Skeletal muscle tissue (tissue), 4 donors: Measurements from ENCODE around the gene TRAF1. TPM values are rescaled to one million over a fixed set of nuclear protein-coding genes. Genes with fewer than 3 reads are reported as not detected.
A peak's percentile ranks its signal among the peaks of the same experiment; 100 is the strongest.

ENCODE experiments used
- H3K27ac ChIP-seq: one replicate; pipeline ENCODE4 v1.7.0; 2013; ENCODE audit warnings: mild to moderate bottlenecking, low read depth, low read length, inconsistent platforms
- H3K27me3 ChIP-seq, 3 donors: one replicate each; pipeline ENCODE4 v1.7.0; 2013; ENCODE audit warnings: low read length in 3 of 3; ENCODE audit not compliant: control insufficient read depth in 3 of 3, insufficient read depth in 3 of 3
- H3K36me3 ChIP-seq, 3 donors: one replicate each; pipeline ENCODE4 v1.7.0; 2013; ENCODE audit warnings: low read length in 3 of 3; ENCODE audit not compliant: control insufficient read depth in 3 of 3, insufficient read depth in 3 of 3
- H3K4me1 ChIP-seq, 3 donors: one replicate each; pipeline ENCODE4 v1.7.0; 2013; ENCODE audit warnings: low read length in 3 of 3, mild to moderate bottlenecking in 3 of 3; ENCODE audit not compliant: control insufficient read depth in 3 of 3, insufficient read depth in 3 of 3
- H3K4me3 ChIP-seq, 3 donors: one replicate each; pipeline ENCODE4 v1.7.0; 2013; ENCODE audit warnings: low read length in 3 of 3
- H3K9ac ChIP-seq, 3 donors: one replicate each; pipeline ENCODE4 v1.7.0; 2013; ENCODE audit warnings: low read length in 3 of 3, mild to moderate bottlenecking in 3 of 3, moderate library complexity in 2 of 3, low read depth in 1 of 3
- H3K9me3 ChIP-seq, 3 donors: one replicate each; pipeline ENCODE4 v1.7.0; 2013; ENCODE audit warnings: low read length in 3 of 3; ENCODE audit not compliant: control insufficient read depth in 3 of 3
- total RNA-seq: library from RNA; depleted of rRNA; stranded (reverse); fragments of >200 nt; gene quantifications from one replicate; pipeline ENCODE4 v1.2.3, GENCODE V29; 2014
- donor health status: Osteomylitis.

Gene TRAF1
- total RNA-seq, 1 donor from 2014 or later: 2.1 TPM

DNA sequence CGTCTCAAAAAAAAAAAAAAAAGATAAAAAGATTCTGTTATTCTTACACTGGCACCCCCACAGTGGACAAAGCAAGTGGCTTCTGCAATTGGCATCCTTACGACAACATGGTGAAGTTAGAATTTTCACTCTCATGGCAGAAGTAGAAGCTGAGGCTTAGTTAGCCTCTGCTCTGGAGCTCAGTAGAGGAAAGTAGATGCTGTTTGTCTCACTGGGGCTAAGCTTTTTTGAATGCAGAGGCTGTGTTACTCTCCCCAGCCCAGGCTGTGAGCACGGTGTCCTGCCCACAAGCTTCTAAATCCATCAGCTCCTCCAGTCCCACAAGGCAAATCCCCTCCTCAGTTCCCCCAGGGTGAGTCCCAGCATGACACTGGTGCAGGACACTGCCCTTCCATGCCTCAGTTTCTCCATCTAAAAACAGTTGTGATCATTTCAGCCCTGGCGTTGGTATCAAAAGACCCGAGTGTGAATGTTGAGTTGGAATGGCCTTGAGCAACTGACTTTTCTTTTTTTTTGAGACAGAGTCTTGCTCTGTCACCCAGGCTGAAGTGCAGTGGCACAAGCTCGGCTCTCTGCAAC, 27.0 kb downstream of the TRAF1 start:
- H3K36me3 ChIP-seq: no peaks in the 10 kb centered on the region
- no peak overlapping the region for H3K4me3 ChIP-seq
- no peak overlapping the region for H3K27ac ChIP-seq

DNA sequence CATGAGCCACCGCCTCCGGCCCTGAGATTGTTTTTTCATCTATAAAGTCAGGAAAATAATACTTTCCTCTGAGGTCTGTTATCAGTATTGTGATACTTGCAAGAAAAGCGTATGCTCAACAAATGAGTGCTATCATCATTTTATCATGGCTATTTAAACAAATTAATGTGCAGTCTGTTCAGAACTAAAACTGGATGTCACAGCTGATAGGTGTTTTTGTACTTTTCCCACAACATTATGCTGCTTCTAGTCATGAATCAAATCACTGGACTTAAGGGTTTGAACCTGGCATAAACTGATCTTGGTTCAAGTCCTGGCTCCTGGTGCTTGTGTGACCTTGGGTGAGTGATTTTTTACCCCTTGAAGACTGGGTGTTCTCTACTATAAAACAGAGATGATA, 28.2 kb downstream of the TRAF1 start:
- Histone ChIP-seq H3K36me3 (no peaks in the 10 kb centered on the region), H3K27ac (no peak overlapping the region), H3K4me1 (peaks cover 10 to 11% (median 11%) of the 10 kb centered on the region in 3 donors), H3K27me3 (peaks cover 0 to 7% (median 3%) of the 10 kb centered on the region in 3 donors), H3K9me3 (no peaks in the 10 kb centered on the region), H3K4me3 (no peak overlapping the region), H3K9ac (no peak overlapping the region)

More for the DNA sequence above, 27.0 kb downstream of the TRAF1 start:
- Histone ChIP-seq H3K27me3 (peaks cover 0 to 7% (median 3%) of the 10 kb centered on the region in 3 donors), H3K4me1 (peaks cover 6 to 11% (median 7%) of the 10 kb centered on the region in 3 donors), H3K9ac (no peak overlapping the region), H3K9me3 (no peaks in the 10 kb centered on the region)

DNA sequence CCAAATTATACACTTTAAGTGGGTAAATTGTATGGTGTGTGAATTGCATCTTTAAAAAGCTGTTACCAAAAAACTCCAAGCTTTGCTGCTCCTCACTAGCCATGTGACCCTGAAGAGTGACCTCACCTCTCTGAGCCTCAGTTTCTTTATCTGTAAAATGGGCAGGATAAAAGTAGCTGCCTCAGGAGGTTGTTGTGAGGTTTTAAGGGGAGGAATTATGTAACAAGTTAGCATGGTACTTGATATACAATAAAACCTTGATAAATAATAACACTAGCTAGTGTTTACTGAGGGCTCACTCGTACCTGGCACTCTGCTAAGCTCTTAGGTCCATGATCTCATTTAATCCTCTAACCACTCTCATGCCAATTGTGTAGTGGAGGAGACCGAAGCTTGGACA, 30.6 kb downstream of the TRAF1 start:
- no peaks in the 10 kb centered on the region for H3K36me3 ChIP-seq
- H3K9me3 ChIP-seq: no peaks in the 10 kb centered on the region
- H3K9ac ChIP-seq: no peak overlapping the region
- no peak overlapping the region for H3K27ac ChIP-seq
- H3K27me3 ChIP-seq: peaks cover 0 to 7% (median 3%) of the 10 kb centered on the region in 3 donors
- H3K4me3 ChIP-seq: no peak overlapping the region
- H3K4me1 ChIP-seq: peaks cover 11% of the 10 kb centered on the region in 3 donors

DNA sequence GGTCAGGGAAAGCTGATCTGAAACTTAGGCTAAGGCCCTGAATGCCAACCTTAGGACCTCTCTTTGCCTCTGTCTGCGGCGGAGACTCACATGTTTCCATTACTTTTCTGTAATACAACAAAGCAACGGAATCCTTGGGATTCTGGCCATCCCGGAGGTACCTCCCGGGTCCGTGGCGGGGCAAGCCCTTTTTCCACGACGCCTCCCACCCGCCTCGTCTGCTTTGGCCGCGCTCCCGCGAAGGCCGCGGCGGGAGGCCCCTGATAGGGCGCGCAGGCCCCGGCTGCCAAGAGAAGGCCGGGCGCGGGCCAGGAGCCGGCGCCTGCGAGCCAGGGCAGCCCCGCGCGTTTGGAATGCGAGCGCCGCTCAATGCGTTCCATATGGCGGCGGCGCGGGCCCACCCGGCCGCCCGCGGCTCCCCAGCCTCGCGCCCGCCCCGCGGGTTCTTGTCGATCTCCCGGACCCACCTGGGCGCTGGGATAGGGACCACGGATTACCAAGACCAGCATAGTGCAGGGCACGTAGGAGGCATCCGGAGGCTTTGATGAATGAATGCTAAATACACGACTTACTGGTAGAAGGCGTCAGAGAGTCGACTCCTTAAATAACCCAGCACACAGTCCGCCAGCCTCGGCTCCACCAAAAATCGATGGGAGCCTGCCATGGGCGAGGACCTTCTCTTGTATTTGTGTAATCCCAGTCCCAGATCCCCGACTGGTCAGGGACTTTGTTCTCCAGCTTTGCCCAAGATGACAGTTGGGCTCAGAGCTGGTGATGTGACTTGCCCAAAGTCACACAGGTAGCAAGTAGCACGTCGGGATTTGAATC, 32.1 kb downstream of the TRAF1 start:
- Histone ChIP-seq H3K27me3 (peaks cover 0 to 3% (median 3%) of the 10 kb centered on the region in 3 donors), H3K4me3 (peak overlapping the region; percentile 29 to 54 (median 46)), H3K27ac (no peak overlapping the region), H3K9ac (peak overlapping the region in 2 of 3 donors; percentile 23 to 60), H3K4me1 (peaks cover 11% of the 10 kb centered on the region in 3 donors), H3K36me3 (no peaks in the 10 kb centered on the region), H3K9me3 (no peaks in the 10 kb centered on the region)

DNA sequence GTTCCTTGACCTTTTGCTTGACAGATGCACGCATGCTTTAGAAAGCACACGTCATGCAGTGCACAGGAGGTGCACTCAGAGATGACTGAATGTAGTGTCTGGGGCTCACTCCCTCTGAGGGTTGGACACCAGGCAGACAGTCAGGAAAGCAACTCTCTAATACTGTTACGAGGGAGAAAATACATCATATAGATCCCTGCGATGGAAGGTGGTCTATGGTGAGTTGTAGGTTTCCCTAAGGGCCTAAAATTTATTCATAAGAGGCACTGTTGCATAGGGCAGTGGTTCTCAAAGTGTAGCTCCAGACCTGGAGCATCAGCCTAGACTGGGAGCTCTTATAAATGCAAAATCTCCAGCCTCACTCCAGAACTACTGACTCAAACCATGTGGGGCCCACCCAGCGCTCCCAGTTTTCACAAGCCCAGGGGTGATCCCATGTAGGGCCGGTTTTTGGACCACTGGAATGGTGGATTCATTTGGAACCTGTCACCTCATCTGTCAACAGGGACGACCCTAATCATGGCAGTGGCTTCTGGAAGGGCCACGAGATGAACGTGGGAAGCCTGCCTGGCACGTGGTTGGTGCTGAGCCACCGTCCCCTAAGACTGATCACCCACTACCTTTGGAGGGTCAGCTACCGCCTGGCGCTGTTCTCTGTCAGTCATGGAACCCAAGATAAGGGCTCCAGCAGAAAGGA, 32.8 kb downstream of the TRAF1 start:
- H3K9ac ChIP-seq: no peak overlapping the region
- peaks cover 11% of the 10 kb centered on the region in 3 donors for H3K4me1 ChIP-seq
- no peaks in the 10 kb centered on the region for H3K36me3 ChIP-seq
- H3K9me3 ChIP-seq: no peaks in the 10 kb centered on the region
- no peak overlapping the region for H3K27ac ChIP-seq
- H3K4me3 ChIP-seq: no peak overlapping the region
- H3K27me3 ChIP-seq: peaks cover 0 to 3% (median 3%) of the 10 kb centered on the region in 3 donors

DNA sequence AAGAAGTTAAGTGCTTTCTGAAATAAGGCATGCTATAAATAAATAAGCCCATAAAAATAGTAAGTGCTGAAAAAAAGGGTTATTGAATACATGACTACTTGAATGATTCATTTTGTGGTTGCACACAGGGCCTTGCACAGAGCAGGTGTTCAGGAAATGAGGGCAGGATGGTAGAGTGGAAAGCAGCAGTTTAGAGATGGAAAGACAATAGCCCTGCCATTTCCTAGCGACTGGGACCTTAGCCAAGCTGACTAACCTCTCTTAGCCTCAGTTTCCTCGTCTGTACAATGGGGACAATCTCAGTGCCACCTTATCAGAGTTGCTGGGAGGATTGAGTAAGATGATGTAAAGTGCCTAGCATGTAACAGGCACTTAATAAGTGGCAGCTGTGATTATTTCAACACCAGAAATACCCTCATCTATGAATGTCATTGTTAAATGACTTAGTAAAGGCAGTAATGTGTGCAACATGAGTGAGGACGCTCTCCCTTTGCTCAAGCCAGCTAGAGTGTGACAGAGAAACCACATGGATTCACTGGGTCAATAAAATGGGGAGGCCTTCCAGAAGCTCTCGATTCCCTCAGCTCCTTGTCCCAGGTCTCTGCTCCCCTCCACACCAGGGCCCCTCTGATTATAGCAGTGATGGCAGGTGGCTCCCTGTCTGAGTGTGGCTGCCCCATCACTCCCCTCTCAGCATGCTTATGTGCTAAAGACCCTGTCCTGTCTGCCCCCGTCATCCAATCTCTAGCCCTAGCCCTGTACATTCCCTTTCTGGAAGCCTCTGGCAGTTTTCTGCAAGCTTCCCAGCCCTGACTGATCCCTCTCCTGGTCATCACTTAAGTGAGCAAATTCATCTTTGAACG, 33.6 kb downstream of the TRAF1 start:
- peaks cover 11% of the 10 kb centered on the region in 3 donors for H3K4me1 ChIP-seq
- no peak overlapping the region for H3K4me3 ChIP-seq
- H3K27me3 ChIP-seq: peaks cover 0 to 3% (median 3%) of the 10 kb centered on the region in 3 donors
- H3K9me3 ChIP-seq: no peaks in the 10 kb centered on the region
- H3K27ac ChIP-seq: no peak overlapping the region
- no peak overlapping the region for H3K9ac ChIP-seq
- H3K36me3 ChIP-seq: no peaks in the 10 kb centered on the region

DNA sequence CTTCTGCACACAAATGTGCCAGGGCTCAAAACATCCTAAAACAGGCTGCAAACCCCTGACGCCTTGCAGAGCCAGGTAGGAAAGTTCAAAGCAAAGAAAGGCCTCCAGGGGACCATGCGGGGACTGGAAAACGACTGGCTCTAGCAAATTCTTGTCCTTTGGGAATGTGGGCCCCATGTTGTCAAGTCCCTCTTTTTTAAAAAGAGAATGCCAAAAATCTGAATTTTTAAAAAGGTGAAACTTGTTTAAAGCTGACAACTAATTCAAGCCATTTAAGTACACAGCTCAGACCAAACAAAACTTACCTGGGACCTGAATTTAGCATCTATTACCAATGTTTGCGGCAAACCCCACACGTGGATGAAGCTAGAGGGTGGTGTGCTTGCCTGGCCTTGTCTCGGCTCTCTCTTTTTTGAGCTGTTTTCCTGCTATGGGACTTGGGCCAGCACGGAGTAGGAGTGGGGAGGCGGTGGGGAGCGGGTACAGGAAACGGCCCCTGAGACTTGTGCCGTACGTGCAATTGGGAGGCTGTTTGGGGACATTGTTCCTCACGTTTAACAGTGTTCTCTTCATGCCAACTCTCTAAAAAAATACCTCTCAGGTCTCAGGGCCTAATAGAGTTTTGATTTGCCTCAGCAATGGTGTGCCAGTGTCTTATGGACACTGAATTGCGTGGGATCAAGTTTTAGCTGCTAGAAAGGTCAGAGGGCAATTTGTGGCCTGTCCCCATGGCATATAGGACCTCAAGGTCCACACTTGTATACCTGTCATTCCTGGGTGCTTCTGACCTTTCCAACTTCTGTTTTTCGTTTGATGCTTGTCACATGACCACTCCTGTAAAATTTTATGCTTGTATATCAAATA, 34.5 kb downstream of the TRAF1 start:
- H3K27me3 ChIP-seq: peaks cover 0 to 3% (median 3%) of the 10 kb centered on the region in 3 donors
- H3K9ac ChIP-seq: no peak overlapping the region
- no peak overlapping the region for H3K4me3 ChIP-seq
- peaks cover 8 to 10% (median 9%) of the 10 kb centered on the region in 3 donors for H3K4me1 ChIP-seq
- no peaks in the 10 kb centered on the region for H3K9me3 ChIP-seq
- H3K27ac ChIP-seq: no peak overlapping the region
- no peaks in the 10 kb centered on the region for H3K36me3 ChIP-seq

DNA sequence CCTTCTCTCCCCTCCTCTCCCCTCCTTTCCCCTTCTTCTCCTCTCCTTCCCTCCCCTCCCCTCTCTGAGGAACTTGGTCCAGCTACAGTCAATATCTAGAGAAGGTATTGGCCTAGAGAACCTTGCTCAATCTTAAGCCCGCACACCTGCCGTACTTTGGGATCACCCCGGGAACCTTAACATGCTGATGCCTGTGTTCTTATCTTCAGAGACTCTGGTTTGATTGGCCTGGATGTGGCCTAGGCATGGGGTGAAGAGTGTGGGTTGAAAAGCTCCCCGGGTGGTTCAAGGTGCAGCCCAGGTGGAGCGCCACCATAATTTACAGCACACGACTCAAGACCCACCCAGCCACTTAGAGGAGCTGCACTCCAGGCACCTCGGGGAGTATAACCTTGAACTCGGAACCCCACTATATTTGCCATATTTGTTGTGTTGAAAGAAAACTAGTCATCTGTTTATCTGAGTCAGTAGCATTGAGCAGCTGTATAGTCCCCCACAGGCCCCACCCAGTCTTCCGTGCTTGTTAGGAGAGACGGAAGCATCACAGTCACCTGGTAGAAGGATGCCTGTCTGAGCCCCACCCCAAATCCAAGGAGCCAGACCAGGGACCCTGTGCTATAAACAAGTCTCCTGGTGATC, 35.2 kb downstream of the TRAF1 start:
- no peak overlapping the region for H3K27ac ChIP-seq
- H3K27me3 ChIP-seq: peaks cover 0 to 3% (median 3%) of the 10 kb centered on the region in 3 donors

More for the DNA sequence above, 35.2 kb downstream of the TRAF1 start:
- Histone ChIP-seq H3K9ac (no peak overlapping the region), H3K9me3 (no peaks in the 10 kb centered on the region), H3K4me3 (no peak overlapping the region), H3K36me3 (no peaks in the 10 kb centered on the region), H3K4me1 (peaks cover 4 to 7% (median 5%) of the 10 kb centered on the region in 3 donors)
